Parathyroid adenoma (tissue), 2 donors: ENCODE measurements around the gene TMEM178B.
"Not testable (repeated sequence)": the region's sequence is repeated elsewhere in the genome, so short reads cannot be mapped to it uniquely, and the experiment has no call there.

Experiments used
- H2AFZ ChIP-seq: fragments of 300-600 bp; sonication (generic); one replicate; pipeline ENCODE4 v1.7.0; 2017; ENCODE audit warnings: antibody characterized with exemption, mild to moderate bottlenecking
- H3K27ac ChIP-seq: fragments of 300-600 bp; sonication (generic); one replicate; pipeline ENCODE4 v1.7.0; 2017
- H3K27me3 ChIP-seq: fragments of 300-600 bp; sonication (generic); one replicate; pipeline ENCODE4 v1.7.0; 2017; ENCODE audit warnings: low read length; ENCODE audit not compliant: control insufficient read depth, insufficient read depth
- H3K36me3 ChIP-seq: fragments of 300-600 bp; sonication (generic); one replicate; pipeline ENCODE4 v1.7.0; 2017; ENCODE audit warnings: low read length; ENCODE audit not compliant: control insufficient read depth, insufficient read depth
- H3K4me1 ChIP-seq: fragments of 300-600 bp; sonication (generic); one replicate; pipeline ENCODE4 v1.7.0; 2017; ENCODE audit warnings: control low read depth
- H3K4me2 ChIP-seq: fragments of 300-600 bp; sonication (generic); one replicate; pipeline ENCODE4 v1.7.0; 2017; ENCODE audit warnings: low read length
- H3K4me3 ChIP-seq: fragments of 300-600 bp; sonication (generic); one replicate; pipeline ENCODE4 v1.7.0; 2017; ENCODE audit warnings: low read depth, low read length
- H3K79me2 ChIP-seq: fragments of 300-600 bp; sonication (generic); one replicate; pipeline ENCODE4 v1.7.0; 2017; ENCODE audit warnings: control low read depth
- H3K9ac ChIP-seq: fragments of 300-600 bp; sonication (generic); one replicate; pipeline ENCODE4 v1.7.0; 2017; ENCODE audit warnings: mild to moderate bottlenecking
- H3K9me3 ChIP-seq: fragments of 300-600 bp; sonication (generic); one replicate; pipeline ENCODE4 v1.7.0; 2017; ENCODE audit warnings: low read length; ENCODE audit not compliant: control insufficient read depth
- CTCF ChIP-seq: fragments of 300-600 bp; sonication (generic); IDR thresholded peaks from one replicate; pipeline ENCODE4 v1.7.0; 2017; ENCODE audit warnings: antibody characterized with exemption, mild to moderate bottlenecking
- donor health status: primary hyperparathyroidism.

Gene TMEM178B

GRCh38 chr7:141374425-141374824 is 300.6 kb downstream of the TMEM178B start:
- Histone ChIP-seq H3K4me2 (no peak overlapping the region), H3K79me2 (peaks cover 4% of the 10 kb centered on the region), H3K36me3 (no peaks in the 10 kb centered on the region), H3K4me3 (no peak overlapping the region), H3K9ac (no peak overlapping the region), H2AFZ (no peak overlapping the region), H3K4me1 (peaks cover 12% of the 10 kb centered on the region), H3K27ac (no peak overlapping the region), H3K27me3 (no peaks in the 10 kb centered on the region), H3K9me3 (no peaks in the 10 kb centered on the region)
- TF ChIP-seq CTCF: no peak

- Histone ChIP-seq H3K4me1 (peaks cover 4% of the 10 kb centered on the region), H3K79me2 (peaks cover 4% of the 10 kb centered on the region), H3K9ac (no peak overlapping the region), H3K4me3 (no peak overlapping the region), H3K36me3 (no peaks in the 10 kb centered on the region), H3K27me3 (no peaks in the 10 kb centered on the region), H3K9me3 (no peaks in the 10 kb centered on the region), H3K27ac (no peak overlapping the region), H3K4me2 (no peak overlapping the region), H2AFZ (no peak overlapping the region)
- no peak for TF ChIP-seq CTCF
Observed at GRCh38 chr7:141375442-141375841, 301.6 kb downstream of the TMEM178B start.

- Histone ChIP-seq H3K79me2 (no peaks in the 10 kb centered on the region), H3K36me3 (no peaks in the 10 kb centered on the region), H3K9ac (no peak overlapping the region), H2AFZ (no peak overlapping the region), H3K9me3 (no peaks in the 10 kb centered on the region), H3K4me1 (peaks cover 6% of the 10 kb centered on the region), H3K27me3 (no peaks in the 10 kb centered on the region), H3K4me3 (no peak overlapping the region), H3K4me2 (no peak overlapping the region), H3K27ac (no peak overlapping the region)
- no peak for TF ChIP-seq CTCF
Observed at GRCh38 chr7:141377906-141378305, 304.0 kb downstream of the TMEM178B start.

GRCh38 chr7:141378405-141378804 is 304.5 kb downstream of the TMEM178B start:
- Histone ChIP-seq H2AFZ (no peak overlapping the region), H3K4me2 (no peak overlapping the region), H3K36me3 (no peaks in the 10 kb centered on the region), H3K4me1 (peaks cover 6% of the 10 kb centered on the region), H3K9ac (no peak overlapping the region), H3K4me3 (no peak overlapping the region), H3K79me2 (peaks cover 2% of the 10 kb centered on the region), H3K27me3 (no peaks in the 10 kb centered on the region), H3K9me3 (no peaks in the 10 kb centered on the region), H3K27ac (no peak overlapping the region)
- no peak for TF ChIP-seq CTCF

GRCh38 chr7:141381794-141382427 is 308.0 kb downstream of the TMEM178B start:
- no peak overlapping the region for H3K9ac ChIP-seq
- H3K27me3 ChIP-seq: no peaks in the 10 kb centered on the region
- peaks cover 6% of the 10 kb centered on the region for H3K4me1 ChIP-seq
- H3K36me3 ChIP-seq: no peaks in the 10 kb centered on the region
- H3K4me3 ChIP-seq: no peak overlapping the region
- H3K9me3 ChIP-seq: no peaks in the 10 kb centered on the region
- H3K4me2 ChIP-seq: no peak overlapping the region
- H3K27ac ChIP-seq: no peak overlapping the region
- TF ChIP-seq CTCF: no peak
- no peak overlapping the region for H2AFZ ChIP-seq
- H3K79me2 ChIP-seq: peaks cover 11% of the 10 kb centered on the region

- H3K4me3 ChIP-seq, H3K27me3 ChIP-seq, H3K27ac ChIP-seq, H3K9me3 ChIP-seq, H3K9ac ChIP-seq, H3K4me1 ChIP-seq, H3K36me3 ChIP-seq, H2AFZ ChIP-seq, H3K4me2 ChIP-seq: not testable (repeated sequence)
- peaks cover 15% of the 10 kb centered on the region for H3K79me2 ChIP-seq
Observed at GRCh38 chr7:141383356-141383755, 309.5 kb downstream of the TMEM178B start.
